Measurements from ENCODE around the gene NTN1.

NTN1 gene

GRCh38 chr17:9284884-9285283 is 263.6 kb downstream of the NTN1 start:
- no peak for TF ChIP-seq CTCF (IDR thresholded peaks at IDR 0.05; ENCODE audit: control insufficient read depth, insufficient read depth, low read depth, low read length, missing control alignments)
- DNase-seq (ENCODE audit: low read depth): no peak
- H3K4me3 ChIP-seq (ENCODE audit: control insufficient read depth, low read depth, low read length): no peak overlapping the region

GRCh38 chr17:9285602-9286427 is 264.5 kb downstream of the NTN1 start:
- no peak for DNase-seq (ENCODE audit: low read depth)
- H3K4me3 ChIP-seq (ENCODE audit: control insufficient read depth, low read depth, low read length): no peak overlapping the region
- TF ChIP-seq CTCF (IDR thresholded peaks at IDR 0.05; ENCODE audit: control insufficient read depth, insufficient read depth, low read depth, low read length, missing control alignments): no peak

GRCh38 chr17:9286434-9286833 is 265.1 kb downstream of the NTN1 start:
- no peak for TF ChIP-seq CTCF (IDR thresholded peaks at IDR 0.05; ENCODE audit: control insufficient read depth, insufficient read depth, low read depth, low read length, missing control alignments)
- no peak overlapping the region for H3K4me3 ChIP-seq (ENCODE audit: control insufficient read depth, low read depth, low read length)
- DNase-seq (ENCODE audit: low read depth): no peak

- DNase-seq (ENCODE audit: low read depth): no peak
- TF ChIP-seq CTCF (IDR thresholded peaks at IDR 0.05; ENCODE audit: control insufficient read depth, insufficient read depth, low read depth, low read length, missing control alignments): no peak
- no peak overlapping the region for H3K4me3 ChIP-seq (ENCODE audit: control insufficient read depth, low read depth, low read length)
Measured at GRCh38 chr17:9287306-9287705, 266.0 kb downstream of the NTN1 start.

- TF ChIP-seq CTCF (IDR thresholded peaks at IDR 0.05; ENCODE audit: control insufficient read depth, insufficient read depth, low read depth, low read length, missing control alignments): no peak
- DNase-seq (ENCODE audit: low read depth): no peak
- H3K4me3 ChIP-seq (ENCODE audit: control insufficient read depth, low read depth, low read length): no peak overlapping the region
Measured at GRCh38 chr17:9290226-9290613, 268.9 kb downstream of the NTN1 start.

GRCh38 chr17:9291912-9292560 is 270.7 kb downstream of the NTN1 start:
- TF ChIP-seq CTCF (IDR thresholded peaks at IDR 0.05; ENCODE audit: control insufficient read depth, insufficient read depth, low read depth, low read length, missing control alignments): peak; percentile 64
- no peak overlapping the region for H3K4me3 ChIP-seq (ENCODE audit: control insufficient read depth, low read depth, low read length)
- no peak for DNase-seq (ENCODE audit: low read depth)
